ENCODE data around the gene ZNF568. TPM values are rescaled to one million over a fixed set of nuclear protein-coding genes. Genes with fewer than 3 reads are reported as not detected.

ZNF568 gene
- total RNA-seq, 2 donors from 2014 or later, result 9.2 to 19.7 TPM

DNA sequence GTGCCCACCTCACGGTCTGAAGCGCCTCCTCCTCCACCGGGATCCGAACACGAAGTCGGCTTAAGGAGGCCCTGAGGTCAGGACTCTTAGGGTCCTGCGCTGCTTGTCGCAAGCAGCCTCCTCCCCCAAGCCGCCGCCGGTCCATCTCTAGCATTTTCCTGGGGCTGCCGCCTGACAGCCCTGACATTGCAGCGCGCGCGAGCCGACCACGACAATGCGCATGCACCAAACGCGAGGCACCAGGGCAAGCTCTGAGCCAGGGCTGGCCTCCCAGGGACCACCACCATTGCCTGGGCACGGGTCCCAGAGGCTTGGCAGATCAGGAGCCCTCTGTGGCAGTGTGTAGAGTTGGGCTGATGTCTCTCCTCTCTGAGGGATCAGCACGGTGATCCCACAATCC is 98.3 kb downstream of the ZNF568 start:
- DNase-seq (ENCODE audit: low spot score), result no peak
- no peak for ATAC-seq (ENCODE audit: insufficient number of reproducible peaks, low FRiP score, low read depth)
- H3K9me3 ChIP-seq, result peaks cover 28% of the 10 kb centered on the region
- no peak overlapping the region for H3K27ac ChIP-seq
- no peak overlapping the region for H3K4me3 ChIP-seq
- TF ChIP-seq, protein P1, sequence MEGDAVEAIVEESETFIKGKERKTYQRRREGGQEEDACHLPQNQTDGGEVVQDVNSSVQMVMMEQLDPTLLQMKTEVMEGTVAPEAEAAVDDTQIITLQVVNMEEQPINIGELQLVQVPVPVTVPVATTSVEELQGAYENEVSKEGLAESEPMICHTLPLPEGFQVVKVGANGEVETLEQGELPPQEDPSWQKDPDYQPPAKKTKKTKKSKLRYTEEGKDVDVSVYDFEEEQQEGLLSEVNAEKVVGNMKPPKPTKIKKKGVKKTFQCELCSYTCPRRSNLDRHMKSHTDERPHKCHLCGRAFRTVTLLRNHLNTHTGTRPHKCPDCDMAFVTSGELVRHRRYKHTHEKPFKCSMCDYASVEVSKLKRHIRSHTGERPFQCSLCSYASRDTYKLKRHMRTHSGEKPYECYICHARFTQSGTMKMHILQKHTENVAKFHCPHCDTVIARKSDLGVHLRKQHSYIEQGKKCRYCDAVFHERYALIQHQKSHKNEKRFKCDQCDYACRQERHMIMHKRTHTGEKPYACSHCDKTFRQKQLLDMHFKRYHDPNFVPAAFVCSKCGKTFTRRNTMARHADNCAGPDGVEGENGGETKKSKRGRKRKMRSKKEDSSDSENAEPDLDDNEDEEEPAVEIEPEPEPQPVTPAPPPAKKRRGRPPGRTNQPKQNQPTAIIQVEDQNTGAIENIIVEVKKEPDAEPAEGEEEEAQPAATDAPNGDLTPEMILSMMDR (IDR thresholded peaks at IDR 0.05), result no peak
- H3K27me3 ChIP-seq (replicated peaks; ENCODE audit: insufficient read depth), result no peaks in the 10 kb centered on the region
- no peaks in the 10 kb centered on the region for H3K4me1 ChIP-seq (ENCODE audit: control insufficient read depth in 1 of 2, low read depth in 2 of 2)
- H3K36me3 ChIP-seq, result no peaks in the 10 kb centered on the region

DNA sequence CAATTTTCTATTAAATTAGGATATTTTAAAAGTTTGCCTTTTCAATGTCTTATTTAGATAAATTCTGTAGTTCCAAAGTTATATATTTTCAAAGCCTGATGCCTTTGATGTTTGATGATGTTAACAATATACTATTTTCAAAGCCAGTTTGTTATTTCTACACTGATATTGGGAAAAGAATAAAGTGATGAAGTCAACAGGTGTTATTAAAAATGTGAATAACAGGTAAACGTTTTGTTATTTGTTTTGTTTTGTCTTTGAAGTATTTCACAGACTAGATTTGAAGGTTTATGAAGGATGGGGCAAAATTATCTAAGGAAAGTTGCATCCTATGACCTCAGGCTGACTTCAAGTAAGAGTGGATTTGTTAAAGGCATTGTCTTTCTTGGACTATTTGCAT is 129.0 kb downstream of the ZNF568 start:
- Histone ChIP-seq H3K9me3 (peaks cover 3% of the 10 kb centered on the region), H3K27ac (no peak overlapping the region), H3K4me1 (ENCODE audit: control insufficient read depth in 1 of 2, low read depth in 2 of 2) (no peaks in the 10 kb centered on the region), H3K27me3 (replicated peaks; ENCODE audit: insufficient read depth) (no peaks in the 10 kb centered on the region), H3K36me3 (no peaks in the 10 kb centered on the region), H3K4me3 (no peak overlapping the region)
- ATAC-seq (ENCODE audit: insufficient number of reproducible peaks, low FRiP score, low read depth) (no peak), DNase-seq (ENCODE audit: low spot score) (no peak)
- TF ChIP-seq, protein P1 (IDR thresholded peaks at IDR 0.05), result no peak

Other genes starting within 250 kb of the ZNF568 start
- gene ZNF461, start 249.5 kb upstream of the ZNF568 start, total RNA-seq, result 10 to 100 TPM in 1 of 2 donors, 1 to 10 TPM in 1; 9.3 to 27.9 TPM
- 1 to 10 TPM; 5.6 to 8.4 TPM for gene ZNF567, start 228.7 kb upstream of the ZNF568 start, total RNA-seq
- gene ZNF850, start 143.5 kb upstream of the ZNF568 start, total RNA-seq, result 10 to 100 TPM in 1 of 2 donors, 1 to 10 TPM in 1; 2.4 to 13.2 TPM
- 1 to 10 TPM; 7.4 to 8.8 TPM for gene ZNF790, start 77.9 kb upstream of the ZNF568 start, total RNA-seq
- 1 to 10 TPM; 5.7 to 9.7 TPM for gene ZNF345, start 65.5 kb upstream of the ZNF568 start, total RNA-seq
- gene ZNF829, start within 50 bp of the ZNF568 start, total RNA-seq, result 1 to 10 TPM; 1.2 to 2.7 TPM
- gene ZNF420, start 162.1 kb downstream of the ZNF568 start, total RNA-seq, result 10 to 100 TPM in 1 of 2 donors, 1 to 10 TPM in 1; 1.8 to 17.5 TPM

Data from thoracic aorta (tissue), 2 donors.